Activated B cell treated with CpG ODN at 0.5 μM for 24 hours (primary cell): Measurements from ENCODE around the gene CALR3. TPM values are rescaled to one million over a fixed set of nuclear protein-coding genes. Genes with fewer than 3 reads are reported as not detected.

Experiments
- ATAC-seq: fragments of 200-7000 bp; cut with Tn5 transposase; one replicate; pipeline ENCODE4 v1.10.0; 2021; ENCODE audit warnings: low read depth, mild to moderate bottlenecking, moderate library complexity
- CTCF ChIA-PET: fragments of 350-600 bp; sonication (Branson Sonifier 250); formaldehyde crosslinking; loops from one replicate; lab custom pipeline; 2021; ENCODE audit warnings: antibody characterized with exemption; lab: Charles Lee
- POLR2A ChIA-PET: fragments of 350-600 bp; sonication (Branson Sonifier 250); formaldehyde crosslinking; loops from one replicate; lab custom pipeline; 2021; ENCODE audit warnings: antibody characterized with exemption; lab: Charles Lee
- DNase-seq: peaks from one replicate; pipeline ENCODE4 v3.0.0; 2022
- H3K27ac Mint-ChIP-seq: one replicate; pipeline ENCODE4 v1.8.0; 2020; ENCODE audit warnings: mixed read lengths
- H3K27me3 Mint-ChIP-seq: one replicate; pipeline ENCODE4 v1.8.0; 2021; ENCODE audit warnings: mixed read lengths
- H3K36me3 Mint-ChIP-seq: one replicate; pipeline ENCODE4 v1.8.0; 2021; ENCODE audit warnings: low read depth, mixed read lengths
- H3K4me1 Mint-ChIP-seq: one replicate; pipeline ENCODE4 v1.8.0; 2021; ENCODE audit warnings: mixed read lengths
- H3K4me3 Mint-ChIP-seq: one replicate; pipeline ENCODE4 v1.8.0; 2020; ENCODE audit warnings: mild to moderate bottlenecking, mixed read lengths
- H3K9me3 Mint-ChIP-seq: one replicate; pipeline ENCODE4 v1.8.0; 2020; ENCODE audit warnings: mixed read lengths
- CTCF ChIP-seq: fragments of 200-600 bp; IDR thresholded peaks from one replicate; pipeline ENCODE4 v1.8.0; 2022; ENCODE audit warnings: antibody characterized with exemption, mild to moderate bottlenecking
- intact Hi-C: fragments of 100-400 bp; cut with micrococcal nuclease; formaldehyde crosslinking; loops from one replicate; pipeline ENCODE4 v1.15.1; 2024
- total RNA-seq: library from RNA; stranded (reverse); gene quantifications from 2 replicates; pipeline ENCODE4 v1.2.3, GENCODE V29; 2022

The CALR3 gene
- total RNA-seq, 1 donor from 2014 or later, result not detected

DNA sequence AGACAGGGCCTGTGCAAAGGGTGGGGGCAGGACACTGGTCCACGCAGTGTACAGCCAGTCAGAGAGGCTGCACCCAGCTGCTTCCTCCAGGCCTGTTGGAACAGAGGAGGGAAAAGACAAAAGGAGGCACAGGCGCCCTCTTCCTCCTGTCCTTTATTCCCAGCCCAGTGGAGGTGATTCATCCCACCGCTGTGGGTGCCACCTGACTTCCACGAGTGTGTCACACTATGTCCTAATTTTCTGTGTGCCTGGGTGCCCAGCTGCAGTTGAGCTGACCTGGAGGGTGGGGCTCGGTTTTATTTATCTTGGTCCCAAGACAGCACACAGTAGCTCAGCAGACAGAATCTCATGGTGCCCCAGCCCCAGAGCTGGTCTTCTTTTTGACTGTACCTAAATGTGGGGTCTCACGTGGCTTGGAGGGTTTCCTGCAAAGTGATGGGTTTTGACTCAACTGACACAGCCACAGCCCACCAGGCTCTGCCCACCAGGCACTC lies 33.2 kb downstream of the CALR3 start:
- DNase-seq, result no peak
- Mint-ChIP-seq H3K27ac (peak overlapping the region; percentile 35), H3K27me3 (no peaks in the 10 kb centered on the region), H3K9me3 (no peaks in the 10 kb centered on the region), H3K36me3 (peaks cover 29% of the 10 kb centered on the region), H3K4me1 (peaks cover 75% of the 10 kb centered on the region), H3K4me3 (no peak overlapping the region)
- ChIA-PET CTCF (no interaction called here), POLR2A (interaction anchor here (0.7 kb wide), 1 partner anchor 197 kb away, joined by 3 read pairs; the partner anchor contains the start of gene SMIM7)
- intact Hi-C loops, result no loop called here
- TF ChIP-seq CTCF, result no peak
- ATAC-seq, result no peak

- Mint-ChIP-seq H3K4me3 (no peak overlapping the region), H3K27me3 (no peaks in the 10 kb centered on the region), H3K9me3 (no peaks in the 10 kb centered on the region), H3K36me3 (peaks cover 26% of the 10 kb centered on the region), H3K4me1 (peaks cover 78% of the 10 kb centered on the region), H3K27ac (no peak overlapping the region)
- ATAC-seq, result no peak
- ChIA-PET POLR2A (no interaction called here), CTCF (no interaction called here)
- no peak for TF ChIP-seq CTCF
- intact Hi-C loops, result no loop called here
- no peak for DNase-seq
Observed at GRCh38 chr19:16461630-16462051, 34.3 kb downstream of the CALR3 start.

DNA sequence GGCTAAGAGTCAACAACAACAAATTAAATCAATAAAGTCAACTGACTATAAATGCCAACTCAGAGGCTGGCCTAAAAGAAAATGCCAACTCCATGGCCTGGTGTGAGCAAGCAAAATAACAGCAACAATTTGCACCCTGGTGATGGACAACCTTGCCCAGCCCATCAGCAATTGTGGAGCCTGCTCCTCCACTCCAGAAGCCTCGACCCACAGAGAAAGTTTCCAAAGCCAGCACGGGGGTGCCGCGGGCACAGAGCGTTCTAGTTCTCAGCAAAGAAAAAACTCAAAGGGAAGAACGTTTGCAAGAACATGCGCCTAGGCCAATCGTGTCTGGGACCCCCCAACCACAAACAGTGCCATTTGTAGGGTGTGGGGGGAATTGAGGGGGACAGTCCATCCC lies 35.5 kb downstream of the CALR3 start:
- H3K9me3 Mint-ChIP-seq, result no peaks in the 10 kb centered on the region
- no peaks in the 10 kb centered on the region for H3K27me3 Mint-ChIP-seq
- intact Hi-C loops, result no loop called here
- no peak for TF ChIP-seq CTCF
- ATAC-seq, result no peak
- CTCF ChIA-PET, result no interaction called here
- POLR2A ChIA-PET, result interaction anchor here (0.6 kb wide), 1 partner anchor 1648 kb away, joined by 4 read pairs; no protein-coding TSS in a partner anchor
- no peak overlapping the region for H3K4me3 Mint-ChIP-seq
- DNase-seq, result no peak
- H3K36me3 Mint-ChIP-seq, result peaks cover 25% of the 10 kb centered on the region
- no peak overlapping the region for H3K27ac Mint-ChIP-seq
- H3K4me1 Mint-ChIP-seq, result peaks cover 79% of the 10 kb centered on the region

DNA sequence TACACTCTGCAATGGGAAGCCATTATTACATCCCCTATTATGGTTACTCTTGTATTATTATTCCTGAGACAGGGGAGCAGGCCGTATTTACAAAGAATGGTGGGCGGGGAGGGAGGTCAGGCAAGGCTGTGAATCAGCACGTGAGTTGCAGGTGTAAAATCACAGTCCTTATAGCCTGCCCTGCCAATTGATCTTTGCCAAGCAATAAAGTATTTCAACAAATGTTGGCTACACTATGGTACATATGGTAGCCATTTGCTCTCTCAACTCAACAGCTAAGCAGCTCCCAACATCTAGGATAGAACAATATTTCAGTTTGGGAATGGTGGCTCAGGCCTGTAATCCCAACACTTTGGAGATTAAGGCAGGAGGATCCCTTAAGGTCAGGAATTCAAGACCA lies 36.3 kb downstream of the CALR3 start:
- ATAC-seq, result no peak
- Mint-ChIP-seq H3K4me3 (no peak overlapping the region), H3K9me3 (no peaks in the 10 kb centered on the region), H3K27ac (no peak overlapping the region), H3K36me3 (peaks cover 21% of the 10 kb centered on the region), H3K27me3 (no peaks in the 10 kb centered on the region), H3K4me1 (peaks cover 73% of the 10 kb centered on the region)
- intact Hi-C loops, result no loop called here
- DNase-seq, result no peak
- ChIA-PET POLR2A (interaction anchor here (0.6 kb wide), 2 partner anchors 21 to 1649 kb away, joined by 3 to 4 read pairs; no protein-coding TSS in a partner anchor), CTCF (no interaction called here)
- TF ChIP-seq CTCF, result no peak

- H3K9me3 Mint-ChIP-seq, result no peaks in the 10 kb centered on the region
- H3K27me3 Mint-ChIP-seq, result no peaks in the 10 kb centered on the region
- peaks cover 74% of the 10 kb centered on the region for H3K4me1 Mint-ChIP-seq
- ChIA-PET CTCF (no interaction called here), POLR2A (no interaction called here)
- H3K27ac Mint-ChIP-seq, result peak overlapping the region; percentile 57
- no peak for TF ChIP-seq CTCF
- ATAC-seq (no peak), DNase-seq (no peak)
- H3K4me3 Mint-ChIP-seq, result no peak overlapping the region
- intact Hi-C loops, result no loop called here
- peaks cover 16% of the 10 kb centered on the region for H3K36me3 Mint-ChIP-seq
Observed at GRCh38 chr19:16458391-16459341, 37.3 kb downstream of the CALR3 start.
